ENCODE results near the gene PFDN1. TPM values are rescaled to one million over a fixed set of nuclear protein-coding genes. Genes with fewer than 3 reads are reported as not detected.

Gene PFDN1
- total RNA-seq, 1 experiment from 2014 or later = 69.1 TPM

DNA sequence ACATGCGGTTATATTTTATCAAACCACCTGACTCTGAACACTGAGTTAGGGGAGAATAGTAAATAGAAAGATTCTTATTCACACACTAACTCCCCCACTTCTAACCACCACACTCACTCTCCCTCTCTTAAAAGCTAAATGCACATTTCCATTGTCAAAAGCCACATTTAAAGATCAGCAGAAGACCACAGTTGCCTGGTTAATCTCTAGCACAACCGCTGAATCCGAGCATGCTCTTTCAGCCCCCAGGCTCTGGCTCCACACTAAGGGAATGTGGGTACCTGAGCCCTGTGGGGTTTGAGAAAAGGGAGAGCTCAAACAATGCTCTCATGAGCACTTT is 35.7 kb downstream of the PFDN1 start:
- Histone ChIP-seq H3K4me3 (no peak overlapping the region), H3K27me3 (ENCODE audit: insufficient read depth, low read depth) (no peaks in the 10 kb centered on the region), H3K4me1 (replicated peaks; ENCODE audit: insufficient read depth) (peaks cover 14% of the 10 kb centered on the region), H4K20me1 (ENCODE audit: insufficient read depth) (no peaks in the 10 kb centered on the region), H2AFZ (no peak overlapping the region), H3K27ac (no peak overlapping the region), H3F3A (ENCODE audit: insufficient read depth, low read depth) (peaks cover 26% of the 10 kb centered on the region), H3K36me3 (ENCODE audit: low read depth) (no peaks in the 10 kb centered on the region; the same call in 1 of the 2 replicates), H3K9me2 (ENCODE audit: insufficient read depth) (no peaks in the 10 kb centered on the region), H3K79me2 (ENCODE audit: low read depth) (peaks cover 40% of the 10 kb centered on the region), H3K9me3 (ENCODE audit: insufficient read depth, low read depth) (no peaks in the 10 kb centered on the region; the same call in 1 of the 2 replicates), H3K4me2 (no peak overlapping the region)
- intact Hi-C loops (cut with micrococcal nuclease; ENCODE audit: unreplicated experiment) = no loop called here
- no TSS peak for BruUV-seq (replicated peaks)
- POLR2A ChIA-PET (ENCODE audit: unreplicated experiment) = no interaction called here
- TF ChIP-seq EZH2 (IDR thresholded peaks at IDR 0.05; ENCODE audit: low read depth) = no peak
- TF ChIP-seq, protein P1, sequence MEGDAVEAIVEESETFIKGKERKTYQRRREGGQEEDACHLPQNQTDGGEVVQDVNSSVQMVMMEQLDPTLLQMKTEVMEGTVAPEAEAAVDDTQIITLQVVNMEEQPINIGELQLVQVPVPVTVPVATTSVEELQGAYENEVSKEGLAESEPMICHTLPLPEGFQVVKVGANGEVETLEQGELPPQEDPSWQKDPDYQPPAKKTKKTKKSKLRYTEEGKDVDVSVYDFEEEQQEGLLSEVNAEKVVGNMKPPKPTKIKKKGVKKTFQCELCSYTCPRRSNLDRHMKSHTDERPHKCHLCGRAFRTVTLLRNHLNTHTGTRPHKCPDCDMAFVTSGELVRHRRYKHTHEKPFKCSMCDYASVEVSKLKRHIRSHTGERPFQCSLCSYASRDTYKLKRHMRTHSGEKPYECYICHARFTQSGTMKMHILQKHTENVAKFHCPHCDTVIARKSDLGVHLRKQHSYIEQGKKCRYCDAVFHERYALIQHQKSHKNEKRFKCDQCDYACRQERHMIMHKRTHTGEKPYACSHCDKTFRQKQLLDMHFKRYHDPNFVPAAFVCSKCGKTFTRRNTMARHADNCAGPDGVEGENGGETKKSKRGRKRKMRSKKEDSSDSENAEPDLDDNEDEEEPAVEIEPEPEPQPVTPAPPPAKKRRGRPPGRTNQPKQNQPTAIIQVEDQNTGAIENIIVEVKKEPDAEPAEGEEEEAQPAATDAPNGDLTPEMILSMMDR (conservative IDR thresholded peaks at IDR 0.05) = no peak
- DNase-seq = no peak
- CTCF ChIA-PET = interaction anchor here (0.6 kb wide), 1 partner anchor 12 kb away, joined by 4 read pairs; no protein-coding TSS in a partner anchor

DNA sequence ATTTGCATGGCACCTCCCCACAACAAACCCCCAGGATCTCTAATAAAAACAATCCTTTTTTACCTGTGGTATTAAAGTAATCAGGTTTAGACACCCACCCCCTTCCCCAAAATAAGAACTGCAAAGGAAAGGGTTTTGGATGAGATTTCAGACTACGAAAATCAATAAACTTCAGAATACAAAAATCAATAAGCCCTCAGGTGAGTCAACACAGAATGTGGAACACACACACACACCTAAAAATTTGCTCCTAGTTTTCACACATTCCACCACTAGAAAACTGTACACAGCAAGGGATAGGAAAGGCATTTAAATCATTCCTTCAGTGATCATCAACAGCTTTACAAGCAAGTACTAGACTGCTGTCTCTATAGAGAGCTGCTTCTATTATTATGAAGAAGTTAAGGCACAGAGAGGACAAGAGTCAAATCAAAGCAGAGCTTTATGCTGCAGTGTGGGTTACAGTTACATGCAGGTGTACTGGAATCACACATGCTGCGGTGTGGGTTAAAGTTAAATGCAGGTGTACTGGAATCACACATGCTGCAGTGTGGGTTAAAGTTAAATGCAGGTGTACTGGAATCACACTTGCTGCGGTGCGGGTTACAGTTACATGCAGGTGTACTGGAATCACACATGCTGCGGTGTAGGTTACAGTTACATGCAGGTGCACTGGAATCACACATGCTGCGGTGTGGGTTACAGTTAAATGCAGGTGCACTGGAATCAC is 36.3 kb downstream of the PFDN1 start:
- H3F3A ChIP-seq (ENCODE audit: insufficient read depth, low read depth) = peaks cover 31% of the 10 kb centered on the region
- H3K27ac ChIP-seq = no peak overlapping the region
- no peaks in the 10 kb centered on the region for H3K27me3 ChIP-seq (ENCODE audit: insufficient read depth, low read depth)
- no peak for TF ChIP-seq EZH2 (IDR thresholded peaks at IDR 0.05; ENCODE audit: low read depth)
- TF ChIP-seq, protein P1 (conservative IDR thresholded peaks at IDR 0.05) = no peak
- no peaks in the 10 kb centered on the region; the same call in 1 of the 2 replicates for H3K9me3 ChIP-seq (ENCODE audit: insufficient read depth, low read depth)
- POLR2A ChIA-PET (ENCODE audit: unreplicated experiment) = no interaction called here
- H2AFZ ChIP-seq = no peak overlapping the region
- H4K20me1 ChIP-seq (ENCODE audit: insufficient read depth) = no peaks in the 10 kb centered on the region
- no peak for DNase-seq
- no peak overlapping the region for H3K4me2 ChIP-seq
- peaks cover 20% of the 10 kb centered on the region for H3K4me1 ChIP-seq (replicated peaks; ENCODE audit: insufficient read depth)
- BruUV-seq (replicated peaks) = no TSS peak
- no peak overlapping the region for H3K4me3 ChIP-seq
- CTCF ChIA-PET = interaction anchor here (0.6 kb wide), 1 partner anchor 13 kb away, joined by 4 read pairs; no protein-coding TSS in a partner anchor
- peaks cover 40% of the 10 kb centered on the region for H3K79me2 ChIP-seq (ENCODE audit: low read depth)
- intact Hi-C loops (cut with micrococcal nuclease; ENCODE audit: unreplicated experiment) = no loop called here
- no peaks in the 10 kb centered on the region; the same call in 1 of the 2 replicates for H3K36me3 ChIP-seq (ENCODE audit: low read depth)
- H3K9me2 ChIP-seq (ENCODE audit: insufficient read depth) = no peaks in the 10 kb centered on the region

DNA sequence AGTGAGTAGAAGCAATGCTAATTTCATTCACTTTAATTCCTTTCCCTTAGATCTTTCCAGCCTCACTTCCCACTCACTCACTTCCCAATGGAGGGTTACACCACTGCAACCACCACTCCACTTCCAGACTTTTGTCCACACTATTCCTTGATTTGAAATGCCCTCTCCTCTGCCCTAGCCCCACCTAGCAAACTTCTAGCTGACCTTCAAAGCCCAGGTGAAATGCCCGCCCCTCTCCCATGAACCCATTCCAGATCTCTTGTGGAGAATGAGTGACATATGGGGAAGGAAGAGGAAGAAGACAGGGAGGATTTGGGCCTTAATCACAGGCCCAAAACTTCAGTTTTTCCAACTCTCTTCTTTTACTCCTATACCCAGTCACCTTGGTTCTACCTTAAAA is 37.1 kb downstream of the PFDN1 start:
- intact Hi-C loops (cut with micrococcal nuclease; ENCODE audit: unreplicated experiment) = no loop called here
- CTCF ChIA-PET = interaction anchor here (0.6 kb wide), 1 partner anchor 9 kb away, joined by 4 read pairs; no protein-coding TSS in a partner anchor
- BruUV-seq (replicated peaks) = no TSS peak

More for the DNA sequence above, 37.1 kb downstream of the PFDN1 start:
- POLR2A ChIA-PET (ENCODE audit: unreplicated experiment) = no interaction called here
- Histone ChIP-seq H3K27me3 (ENCODE audit: insufficient read depth, low read depth) (no peaks in the 10 kb centered on the region), H3F3A (ENCODE audit: insufficient read depth, low read depth) (peaks cover 32% of the 10 kb centered on the region), H3K4me2 (no peak overlapping the region), H3K4me3 (no peak overlapping the region), H3K9me3 (ENCODE audit: insufficient read depth, low read depth) (no peaks in the 10 kb centered on the region; the same call in 1 of the 2 replicates), H3K9me2 (ENCODE audit: insufficient read depth) (no peaks in the 10 kb centered on the region), H3K4me1 (replicated peaks; ENCODE audit: insufficient read depth) (peaks cover 28% of the 10 kb centered on the region), H3K79me2 (ENCODE audit: low read depth) (peaks cover 37% of the 10 kb centered on the region), H3K36me3 (ENCODE audit: low read depth) (no peaks in the 10 kb centered on the region), H2AFZ (no peak overlapping the region), H4K20me1 (ENCODE audit: insufficient read depth) (no peaks in the 10 kb centered on the region), H3K27ac (no peak overlapping the region)
- DNase-seq = no peak
- TF ChIP-seq, protein P1 (conservative IDR thresholded peaks at IDR 0.05) = no peak
- TF ChIP-seq EZH2 (IDR thresholded peaks at IDR 0.05; ENCODE audit: low read depth) = no peak
